Kidney (tissue), 14 donors: ENCODE data around the gene TUNAR. TPM values are rescaled to one million over a fixed set of nuclear protein-coding genes. Genes with fewer than 3 reads are reported as not detected.

Source experiments
- DNase-seq, 5 donors: peaks; one replicate each; pipeline ENCODE4 v3.0.0-alpha.2; 2013 to 2020
- FAIRE-seq: peaks from 2 replicates; lab custom pipeline; 2012; peaks lifted over from hg19 to GRCh38; lab: Jason Lieb, UNC
- H3K27ac ChIP-seq, 2 donors: one replicate each; pipeline ENCODE4 v1.7.0; 2013; ENCODE audit warnings: low read depth in 2 of 2, low read length in 2 of 2, inconsistent platforms in 1 of 2
- H3K27me3 ChIP-seq: one replicate; pipeline ENCODE4 v1.7.1; 2013; ENCODE audit warnings: low read length, inconsistent platforms; ENCODE audit not compliant: control insufficient read depth, insufficient read depth
- H3K36me3 ChIP-seq, 3 donors: one replicate each; pipeline versions ENCODE4 v1.7.0 to v1.7.1; 2013; ENCODE audit warnings: low read length in 3 of 3, control low read depth in 1 of 3, inconsistent platforms in 1 of 3; ENCODE audit not compliant: insufficient read depth in 3 of 3, control insufficient read depth in 2 of 3
- H3K4me1 ChIP-seq, 3 donors: one replicate each; pipeline versions ENCODE4 v1.7.0 to v1.7.1; 2013; ENCODE audit warnings: low read length in 3 of 3, inconsistent platforms in 1 of 3, low read depth in 1 of 3; ENCODE audit not compliant: control insufficient read depth in 2 of 3, insufficient read depth in 2 of 3
- H3K4me3 ChIP-seq, 3 donors: one replicate each; pipeline versions ENCODE4 v1.7.0 to v1.8.1; 2013; ENCODE audit warnings: low read length in 3 of 3, control low read depth in 1 of 3, inconsistent platforms in 1 of 3
- H3K9ac ChIP-seq, 3 donors: one replicate each; pipeline versions ENCODE4 v1.7.0 to v1.7.1; 2013; ENCODE audit warnings: low read length in 3 of 3, control low read depth in 1 of 3, inconsistent platforms in 1 of 3
- H3K9me3 ChIP-seq, 3 donors: one replicate each; pipeline versions ENCODE4 v1.7.0 to v1.7.1; 2013; ENCODE audit warnings: low read length in 3 of 3, control low read depth in 1 of 3, inconsistent platforms in 1 of 3; ENCODE audit not compliant: control insufficient read depth in 2 of 3, insufficient read depth in 1 of 3
- CTCF ChIP-seq: IDR thresholded peaks from 3 replicates; pipeline ENCODE4 v1.5.1; 2012; ENCODE audit warnings: mild to moderate bottlenecking, moderate library complexity, borderline replicate concordance; ENCODE audit not compliant: insufficient read depth; ENCODE audit errors: extremely low read depth
- intact Hi-C: fragments of 100-400 bp; cut with DNase I; formaldehyde crosslinking; loops from one replicate; pipeline ENCODE4 v1.11.1; 2022
- polyA plus RNA-seq: library from polyadenylated mRNA; stranded (reverse); fragments of 350-450 nt; fragmentation: Illumina TruSeq; extraction: RNeasy Lipid Tissue Mini Kit (QIAGEN cat#74804); gene quantifications from one replicate; pipeline ENCODE4 v1.2.3, GENCODE V29; 2014; ENCODE audit warnings: low read depth, low replicate concordance; ENCODE audit not compliant: insufficient read depth
- total RNA-seq: library from RNA; stranded (reverse); fragmentation: NEBNext Ultra II Directional; extraction: Animal tissue kit (Norgen Biotek cat#: 25700); gene quantifications from one replicate; pipeline ENCODE4 v1.2.1, GENCODE V29; 2021
- donor health status: control.
- donor health status: control.
- donor health status: control.
- donor health status: control.
- donor health status: control.
- donor health status: DM: yes; HTN: yes; CAD: no.
- donor health status: Normal renal cell carcinoma (clear cell type).

Gene TUNAR
- total and polyA plus RNA-seq, 2 donors from 2014 or later: 0.82 TPM; not detected in 1

- peak in 3 of 5 donors; percentile 17 to 70 (median 65) for DNase-seq
These were observed 76.6 kb downstream of the TUNAR start for GRCh38 chr14:95953111-95953724.

DNA sequence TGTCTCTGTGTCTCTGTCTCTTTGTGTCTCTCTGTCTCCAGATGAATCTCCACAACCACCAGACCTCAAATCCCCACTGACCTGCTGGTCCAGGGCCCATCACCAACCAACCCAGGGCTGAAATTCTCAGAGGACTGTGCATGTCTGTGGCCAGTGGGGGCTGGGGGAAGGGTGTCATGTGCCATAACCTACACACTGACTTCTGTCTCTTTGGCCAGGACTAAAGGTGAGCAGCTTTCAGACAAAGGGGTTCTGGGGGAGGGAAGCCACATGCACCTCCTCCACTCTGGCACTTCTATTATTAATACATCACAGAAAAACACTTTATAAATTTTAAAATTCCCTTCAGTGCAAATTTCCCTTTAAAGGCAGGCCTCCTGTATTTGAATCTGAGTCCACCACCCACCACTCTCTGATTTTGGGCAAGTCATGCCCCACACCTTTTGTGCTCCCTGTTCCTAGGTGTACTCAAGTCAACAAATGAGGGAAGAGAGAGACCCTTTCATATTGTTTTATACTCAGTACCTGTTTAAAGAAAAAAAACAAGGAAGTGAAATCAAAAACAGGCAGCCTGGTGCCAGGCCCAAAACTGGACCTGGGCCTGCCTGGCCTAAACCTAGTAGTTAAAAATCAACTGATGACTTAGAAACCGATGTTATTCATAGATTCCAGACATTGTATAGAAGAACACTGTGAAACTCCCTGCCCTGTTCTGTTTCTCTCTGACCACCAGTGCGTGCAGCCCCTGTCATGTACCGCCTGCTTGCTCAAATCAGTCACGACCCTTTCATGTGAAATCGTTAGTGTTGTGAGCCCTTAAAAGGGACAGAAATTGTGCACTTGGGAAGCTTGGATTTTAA, 80.2 kb downstream of the TUNAR start:
- Histone ChIP-seq H3K36me3 (no peaks in the 10 kb centered on the region), H3K27me3 (no peaks in the 10 kb centered on the region), H3K9ac (no peak overlapping the region), H3K4me1 (no peaks in the 10 kb centered on the region), H3K9me3 (no peaks in the 10 kb centered on the region), H3K4me3 (no peak overlapping the region), H3K27ac (no peak overlapping the region)
- intact Hi-C loops: no loop called here
- DNase-seq (no peak), FAIRE-seq (no peak)
- TF ChIP-seq CTCF: no peak

More at GRCh38 chr14:95953111-95953724, 76.6 kb downstream of the TUNAR start:
- Histone ChIP-seq H3K9ac (no peak overlapping the region), H3K9me3 (no peaks in the 10 kb centered on the region), H3K4me3 (no peak overlapping the region), H3K4me1 (no peaks in the 10 kb centered on the region), H3K27me3 (no peaks in the 10 kb centered on the region), H3K27ac (no peak overlapping the region), H3K36me3 (no peaks in the 10 kb centered on the region)
- intact Hi-C loops: no loop called here
- FAIRE-seq: no peak
- TF ChIP-seq CTCF: no peak

- no peak overlapping the region for H3K4me3 ChIP-seq
- DNase-seq: no peak
- TF ChIP-seq CTCF: no peak
- H3K27ac ChIP-seq: no peak overlapping the region
- no peaks in the 10 kb centered on the region for H3K9me3 ChIP-seq
- no peaks in the 10 kb centered on the region for H3K36me3 ChIP-seq
- no peak overlapping the region for H3K9ac ChIP-seq
- intact Hi-C loops: no loop called here
- no peaks in the 10 kb centered on the region for H3K27me3 ChIP-seq
- FAIRE-seq: no peak
- no peaks in the 10 kb centered on the region for H3K4me1 ChIP-seq
These were observed 81.5 kb downstream of the TUNAR start for GRCh38 chr14:95958105-95958504.
